Loucy (cell line): ENCODE measurements around the gene FEM1B.

Experiments used
- EZH2phosphoT487 ChIP-seq: fragments of 200-600 bp; IDR thresholded peaks from 2 replicates; pipeline ENCODE4 v1.6.1; 2018; ENCODE audit warnings: antibody characterized with exemption, mild to moderate bottlenecking, moderate library complexity, borderline replicate concordance
- TF ChIP-seq, protein P1 (sequence below): fragments of 200-600 bp; sonication (generic); conservative IDR thresholded peaks from 2 replicates; pipeline ENCODE4 v1.5.1; 2014; ENCODE audit warnings: mild to moderate bottlenecking, antibody characterized with exemption, low read length

DNA sequence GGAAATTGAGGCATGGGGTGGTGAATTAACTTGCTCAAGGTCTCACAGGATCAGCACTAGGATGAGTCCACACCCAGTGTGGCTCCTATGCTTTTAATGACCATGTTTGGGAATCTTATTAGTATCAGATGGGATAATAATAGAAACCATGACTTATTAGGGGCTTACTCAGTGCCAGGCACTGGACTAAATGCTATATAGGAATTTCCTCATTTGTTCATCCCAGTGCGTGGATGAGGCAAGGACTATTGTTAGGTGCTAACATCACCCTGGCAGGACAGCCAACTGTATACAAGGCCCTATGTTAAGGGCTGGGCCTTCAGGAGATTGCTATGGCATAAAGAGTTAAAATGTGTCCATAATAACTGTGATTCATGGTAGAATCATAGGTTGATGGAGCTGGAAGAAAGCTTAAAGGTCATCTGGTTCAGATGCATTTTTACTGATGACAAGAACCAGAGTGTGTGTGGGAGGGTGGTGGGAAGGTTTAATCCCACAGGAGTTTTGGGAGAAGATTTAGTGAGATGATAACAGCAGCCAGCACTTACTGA is 4.7 kb upstream of the FEM1B start:
- TF ChIP-seq, protein P1, sequence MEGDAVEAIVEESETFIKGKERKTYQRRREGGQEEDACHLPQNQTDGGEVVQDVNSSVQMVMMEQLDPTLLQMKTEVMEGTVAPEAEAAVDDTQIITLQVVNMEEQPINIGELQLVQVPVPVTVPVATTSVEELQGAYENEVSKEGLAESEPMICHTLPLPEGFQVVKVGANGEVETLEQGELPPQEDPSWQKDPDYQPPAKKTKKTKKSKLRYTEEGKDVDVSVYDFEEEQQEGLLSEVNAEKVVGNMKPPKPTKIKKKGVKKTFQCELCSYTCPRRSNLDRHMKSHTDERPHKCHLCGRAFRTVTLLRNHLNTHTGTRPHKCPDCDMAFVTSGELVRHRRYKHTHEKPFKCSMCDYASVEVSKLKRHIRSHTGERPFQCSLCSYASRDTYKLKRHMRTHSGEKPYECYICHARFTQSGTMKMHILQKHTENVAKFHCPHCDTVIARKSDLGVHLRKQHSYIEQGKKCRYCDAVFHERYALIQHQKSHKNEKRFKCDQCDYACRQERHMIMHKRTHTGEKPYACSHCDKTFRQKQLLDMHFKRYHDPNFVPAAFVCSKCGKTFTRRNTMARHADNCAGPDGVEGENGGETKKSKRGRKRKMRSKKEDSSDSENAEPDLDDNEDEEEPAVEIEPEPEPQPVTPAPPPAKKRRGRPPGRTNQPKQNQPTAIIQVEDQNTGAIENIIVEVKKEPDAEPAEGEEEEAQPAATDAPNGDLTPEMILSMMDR = no peak
- TF ChIP-seq EZH2phosphoT487 = no peak
